Activated T-cell treated with anti-CD3 and anti-CD28 coated beads, Interleukin-2, amount 50 U/mL, for 1 hour (primary cell): ENCODE data around the gene ZNF722.
"Not testable (repeated sequence)": the region's sequence is repeated elsewhere in the genome, so short reads cannot be mapped to it uniquely, and the experiment has no call there.

Experiments
- DNase-seq: peaks from one replicate; pipeline ENCODE4 v3.0.0-alpha.2; 2020

ZNF722 gene

GRCh38 chr7:63998549-63998948 is at the start of gene ZNF722:
TSS of gene ZNF722 (plus strand) at chr7:63998849. CDS start at chr7:63998962, 113 bp downstream.
- no peak for DNase-seq

DNA sequence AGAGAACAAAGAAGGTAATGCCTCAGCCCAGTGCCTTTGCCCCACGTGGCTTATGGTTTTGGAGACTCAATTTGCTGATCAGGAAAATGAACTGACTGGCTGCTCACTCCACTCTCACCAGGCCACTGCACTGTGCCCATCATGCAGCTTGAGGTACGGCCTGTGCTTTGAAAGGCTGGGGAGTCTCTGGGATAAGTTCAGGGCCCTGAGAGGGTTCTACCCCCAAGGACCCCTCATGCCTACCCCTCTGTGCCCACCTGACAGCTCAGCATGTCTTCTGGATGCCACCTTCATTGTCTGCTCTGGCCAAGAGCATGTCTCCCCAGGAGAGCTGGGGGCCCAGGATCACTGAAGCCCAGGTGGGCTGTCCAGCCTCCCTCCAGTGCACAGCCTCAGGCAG is 45.5 kb upstream of the ZNF722 start:
- DNase-seq, result no peak

GRCh38 chr7:63968629-63969028 is 30.0 kb upstream of the ZNF722 start:
- no peak for DNase-seq

- not testable (repeated sequence) for DNase-seq
Measured at GRCh38 chr7:64015496-64015895, 16.8 kb downstream of the ZNF722 start.

GRCh38 chr7:64035388-64035787 is 36.7 kb downstream of the ZNF722 start:
- DNase-seq, result no peak

DNA sequence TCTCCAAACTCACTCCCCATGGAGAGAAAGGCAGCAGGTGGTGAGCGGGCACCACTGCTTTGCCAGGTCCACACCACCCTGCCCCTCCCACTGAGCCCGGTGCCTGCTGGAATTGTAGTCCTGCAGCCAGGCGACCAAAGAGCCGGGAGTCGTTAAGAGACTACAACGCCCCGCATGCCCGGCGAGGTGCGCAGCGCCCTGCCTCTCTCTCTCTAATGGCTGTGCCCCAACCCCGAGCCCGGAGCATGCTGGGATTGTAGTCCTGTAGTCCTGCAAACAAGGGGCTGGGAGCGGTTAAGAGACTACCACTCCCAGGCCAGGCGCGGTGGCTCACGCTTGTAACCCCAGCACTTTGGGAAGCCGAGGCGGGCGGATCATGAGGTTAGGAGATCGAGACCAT is 38.4 kb downstream of the ZNF722 start:
- DNase-seq, result no peak

GRCh38 chr7:64045301-64046040 is 46.8 kb downstream of the ZNF722 start, which contains the start of gene ZNF727:
TSS of gene ZNF727 (plus strand) at chr7:64045434. CDS start at chr7:64045622, 188 bp downstream.
- no peak for DNase-seq

- no peak for DNase-seq
Measured at GRCh38 chr7:64046041-64046389, 47.4 kb downstream of the ZNF722 start.
